HL-60/S4 (cell line): Measurements from ENCODE around the gene APC2.
"Not testable (repeated sequence)": the region's sequence is repeated elsewhere in the genome, so short reads cannot be mapped to it uniquely, and the experiment has no call there.

Source experiments
- in situ Hi-C: fragments of 300-500 bp; cut with MboI; formaldehyde crosslinking; loops from 2 replicates; pipeline ENCODE4 v1.14.3; 2022; ENCODE audit warnings: low sequenced_read_pairs

APC2 gene

GRCh38 chr19:1491114-1491848 is 41.4 kb downstream of the APC2 start, which contains the start of gene REEP6:
TSS of gene REEP6 (plus strand) at chr19:1491181. CDS start at chr19:1491270, 89 bp downstream.
- in situ Hi-C loops = no loop called here

- in situ Hi-C loops = no loop called here
Measured at GRCh38 chr19:1491849-1492170, 41.9 kb downstream of the APC2 start.

GRCh38 chr19:1492474-1493006 is 42.6 kb downstream of the APC2 start:
- in situ Hi-C loops = no loop called here

GRCh38 chr19:1494115-1494815 is 44.3 kb downstream of the APC2 start:
- in situ Hi-C loops = no loop called here

GRCh38 chr19:1495051-1495798 is 45.3 kb downstream of the APC2 start:
- in situ Hi-C loops = no loop called here

- in situ Hi-C loops = no loop called here
Measured at GRCh38 chr19:1495799-1496713, 46.1 kb downstream of the APC2 start.

GRCh38 chr19:1496714-1497577 is 47.0 kb downstream of the APC2 start:
- in situ Hi-C loops = no loop called here

- in situ Hi-C loops = no loop called here
Measured at GRCh38 chr19:1497578-1498235, 47.8 kb downstream of the APC2 start.

GRCh38 chr19:1499231-1499630 is 49.3 kb downstream of the APC2 start:
- in situ Hi-C loops = not testable (repeated sequence)

- in situ Hi-C loops = no loop called here
Measured at GRCh38 chr19:1501200-1501595, 51.3 kb downstream of the APC2 start.

GRCh38 chr19:1502433-1503088 is 52.6 kb downstream of the APC2 start:
- in situ Hi-C loops = no loop called here

GRCh38 chr19:1503089-1503924 is 53.4 kb downstream of the APC2 start:
- in situ Hi-C loops = no loop called here

GRCh38 chr19:1503925-1504773 is 54.2 kb downstream of the APC2 start:
- in situ Hi-C loops = no loop called here

GRCh38 chr19:1505012-1505411 is 55.1 kb downstream of the APC2 start:
- in situ Hi-C loops = no loop called here

- in situ Hi-C loops = no loop called here
Measured at GRCh38 chr19:1505991-1506881, 56.3 kb downstream of the APC2 start.

GRCh38 chr19:1507192-1507660 is 57.3 kb downstream of the APC2 start:
- in situ Hi-C loops = no loop called here
